Myocyte (in vitro differentiated cells): ENCODE results near the gene NOL6. TPM values are rescaled to one million over a fixed set of nuclear protein-coding genes. Genes with fewer than 3 reads are reported as not detected.
"Not testable (repeated sequence)": the region's sequence is repeated elsewhere in the genome, so short reads cannot be mapped to it uniquely, and the experiment has no call there.

ENCODE experiments used
- DNase-seq: peaks from one replicate; pipeline ENCODE4 v3.0.0-alpha.2; 2012; ENCODE audit warnings: low read depth
- microRNA-seq: library from miRNA; unstranded; fragments of <30 nt; microRNA quantifications from one replicate; pipeline ENCODE4, GENCODE V29; 2016
- total RNA-seq: library from RNA; depleted of rRNA; stranded (reverse); fragments of >200 nt; gene quantifications from 2 replicates; pipeline ENCODE4 v1.2.3, GENCODE V29; 2014

The NOL6 gene
- total RNA-seq, 1 donor from 2014 or later: 33.5 TPM

DNA sequence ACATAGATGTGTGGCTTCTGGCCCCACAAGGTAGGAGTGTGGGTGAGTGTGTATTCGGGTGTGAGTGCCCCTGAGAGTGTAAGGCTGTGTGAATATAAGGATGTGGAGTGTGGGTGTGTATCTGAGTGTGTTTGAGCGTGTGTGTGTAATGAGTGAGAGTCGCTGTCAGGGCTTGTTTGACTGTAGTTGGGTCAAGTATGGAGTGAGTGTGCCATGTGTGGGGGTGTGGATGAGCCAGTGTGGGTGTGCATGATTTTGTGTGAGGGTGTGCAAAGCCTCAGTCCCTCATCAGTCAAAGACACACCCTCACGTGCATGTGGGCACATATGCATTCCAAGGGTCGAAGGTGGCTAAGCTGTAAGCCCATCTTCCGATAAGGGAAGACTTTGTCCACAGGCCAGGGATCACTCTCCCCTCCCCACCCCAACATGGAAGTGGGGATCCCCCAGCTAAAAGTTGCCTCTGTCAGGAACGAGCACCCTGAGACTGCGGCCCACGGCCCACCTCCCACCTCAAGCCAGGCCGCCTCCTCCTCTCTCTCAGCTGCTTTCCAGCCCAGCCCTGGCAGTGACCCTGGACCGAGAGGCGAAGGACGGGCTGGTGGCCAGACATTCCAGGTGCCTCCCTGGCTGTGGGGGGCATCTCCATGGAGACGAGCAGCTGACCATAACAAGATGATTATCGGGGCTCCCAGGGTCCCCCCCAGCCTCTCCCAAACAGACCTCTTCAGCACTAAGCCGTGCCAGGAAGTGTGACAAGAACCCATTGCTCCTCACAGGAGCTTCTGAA, 39.2 kb downstream of the NOL6 start:
- no peak for DNase-seq

GRCh38 chr9:33433871-33434270, 39.9 kb downstream of the NOL6 start:
- no peak for DNase-seq

DNA sequence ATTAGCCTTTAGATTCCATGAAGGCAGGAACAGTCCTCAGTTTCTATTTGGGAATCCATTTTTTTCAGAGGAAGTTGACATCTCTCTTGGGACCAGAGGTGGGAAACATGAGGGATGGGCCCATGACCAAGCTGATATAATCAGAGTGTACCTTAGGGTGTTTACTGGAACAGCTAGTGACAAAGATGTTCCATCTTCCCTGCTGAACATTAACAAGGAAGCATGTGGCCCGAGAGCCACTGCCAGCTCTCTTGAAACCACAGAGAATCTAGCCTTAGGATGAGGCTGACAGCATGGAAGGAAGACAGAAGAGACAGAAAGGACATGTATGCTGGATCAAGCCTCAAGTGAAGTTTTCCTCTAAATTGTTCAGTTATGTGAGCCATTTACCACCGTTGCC, 42.3 kb downstream of the NOL6 start:
- DNase-seq: peak; percentile 41

DNA sequence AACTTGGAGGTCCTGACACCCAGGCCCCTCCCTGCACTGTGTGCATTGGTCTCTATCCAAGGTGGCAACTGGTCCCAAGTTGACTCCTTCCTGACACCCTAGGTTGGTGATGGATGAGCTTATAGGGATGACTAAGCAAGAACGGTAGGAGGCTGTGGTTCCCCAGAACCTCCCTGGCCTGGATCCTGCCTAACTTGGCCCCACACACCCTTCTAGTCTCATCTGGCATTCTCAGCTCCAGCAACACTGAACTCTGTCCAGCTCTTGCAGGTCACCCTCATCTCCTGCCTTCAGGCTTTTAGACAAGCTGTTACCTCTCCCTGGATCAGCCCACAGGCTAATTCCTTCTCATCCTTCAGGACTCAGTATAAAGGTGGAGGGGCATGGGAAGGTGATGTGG, 42.8 kb downstream of the NOL6 start:
- peak; percentile 74 for DNase-seq

GRCh38 chr9:33429256-33429985, 44.3 kb downstream of the NOL6 start:
- DNase-seq: no peak

GRCh38 chr9:33426843-33427293, 46.9 kb downstream of the NOL6 start:
- no peak for DNase-seq

GRCh38 chr9:33425128-33425533, 48.6 kb downstream of the NOL6 start:
- DNase-seq: no peak

DNA sequence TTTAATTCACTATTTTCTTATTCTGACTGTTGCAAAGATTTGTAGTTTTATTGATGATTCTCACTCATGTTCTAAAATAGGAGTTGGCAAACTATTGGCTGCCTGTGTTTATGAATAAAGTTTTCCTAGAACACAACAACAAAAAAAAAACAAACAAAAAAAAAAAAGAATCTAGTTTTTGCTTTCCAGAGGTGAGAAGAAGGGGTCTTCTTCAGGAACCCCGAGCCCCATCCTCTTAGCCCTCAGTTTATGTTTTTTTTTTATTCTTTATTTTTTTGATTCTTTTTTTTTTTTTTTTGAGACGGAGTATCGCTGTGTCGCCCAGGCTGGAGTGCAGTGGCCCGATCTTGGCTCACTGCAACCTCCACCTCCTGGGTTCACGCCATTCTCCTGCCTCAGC, 49.2 kb downstream of the NOL6 start:
- DNase-seq: not testable (repeated sequence)

DNA sequence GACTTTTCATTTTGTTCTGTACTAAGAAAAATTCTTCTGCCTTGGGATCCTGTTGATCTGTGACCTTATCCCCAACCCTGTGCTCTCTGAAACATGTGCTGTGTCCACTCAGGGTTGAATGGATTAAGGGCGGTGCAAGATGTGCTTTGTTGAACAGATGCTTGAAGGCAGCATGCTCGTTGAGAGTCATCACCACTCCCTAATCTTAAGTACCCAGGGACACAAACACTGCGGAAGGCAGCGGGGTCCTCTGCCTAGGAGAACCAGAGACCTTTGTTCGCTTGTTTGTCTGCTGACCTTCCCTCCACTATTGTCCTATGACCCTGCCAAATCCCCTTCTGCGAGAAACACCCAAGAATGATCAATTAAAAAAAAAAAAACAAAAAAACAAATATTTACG, 49.7 kb downstream of the NOL6 start:
- not testable (repeated sequence) for DNase-seq

- DNase-seq: no peak
These were observed 53.9 kb downstream of the NOL6 start for GRCh38 chr9:33419708-33420303.

DNA sequence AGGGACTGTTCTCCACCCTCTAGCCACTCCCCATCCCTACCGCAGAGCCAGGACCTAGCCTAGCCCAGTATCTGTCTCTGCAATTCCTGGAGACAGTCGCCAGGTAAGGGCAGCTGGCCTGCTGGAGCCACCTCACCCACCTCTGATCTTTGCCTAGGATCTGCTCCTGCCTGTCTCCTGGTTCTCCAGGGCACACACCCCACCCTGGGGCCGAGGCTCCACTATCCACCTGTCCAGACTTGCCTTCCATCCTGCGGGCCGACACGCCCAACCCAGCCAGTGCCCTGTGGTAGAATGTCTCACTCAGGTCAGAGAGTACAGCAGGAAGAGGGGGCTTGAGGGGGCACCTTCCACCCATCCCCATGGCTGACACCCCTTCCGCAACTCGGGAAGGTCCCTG, 55.6 kb downstream of the NOL6 start:
- no peak for DNase-seq

GRCh38 chr9:33416996-33417395, 56.7 kb downstream of the NOL6 start:
- DNase-seq: no peak

- peak; percentile 51 for DNase-seq
These were observed 58.2 kb downstream of the NOL6 start for GRCh38 chr9:33415501-33416038.

GRCh38 chr9:33414889-33415500, 58.7 kb downstream of the NOL6 start:
- DNase-seq: no peak

DNA sequence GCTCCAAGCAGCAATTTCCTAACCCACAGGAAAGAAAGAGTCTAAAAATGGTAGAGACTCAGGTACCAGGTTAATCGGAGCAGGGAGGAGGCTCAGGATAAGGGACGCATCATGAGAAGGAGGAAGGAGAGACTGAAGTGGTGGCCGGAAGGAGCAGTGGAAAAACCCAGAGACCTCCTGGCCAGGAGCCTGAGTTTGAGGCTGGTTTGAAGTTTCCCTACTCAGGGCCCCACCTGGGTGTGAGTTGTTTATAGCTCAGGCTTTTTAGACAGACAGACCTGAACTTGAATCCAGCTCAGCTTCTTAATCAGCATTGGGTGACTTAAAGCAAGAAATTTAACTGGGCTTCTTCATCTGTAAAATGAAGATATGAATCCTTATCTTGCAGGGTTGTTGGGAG, 59.5 kb downstream of the NOL6 start:
- no peak for DNase-seq

Small RNA genes lying within 50 kb of the gene (microRNA-seq; reads per million reads assigned to microRNA genes)
- gene MIR6851: not detected

Other genes with a start within 250 kb of the NOL6 start
- not detected in 2 replicates for gene SPINK4, start 233.8 kb downstream of the NOL6 start, total RNA-seq
- 74.6 and 78.7 TPM in 2 replicates for gene BAG1, start 209.2 kb downstream of the NOL6 start, total RNA-seq
- gene CHMP5, start 208.9 kb downstream of the NOL6 start, total RNA-seq: 94.4 and 97.4 TPM in 2 replicates
- 29.8 and 37.0 TPM in 2 replicates for gene NFX1, start 183.4 kb downstream of the NOL6 start, total RNA-seq
- gene AQP7, start 71.4 kb downstream of the NOL6 start, total RNA-seq: 0.10 and 0.48 TPM in 2 replicates
- gene AQP3, start 26.3 kb downstream of the NOL6 start, total RNA-seq: 89.2 and 113 TPM in 2 replicates
- 11.7 and 15.1 TPM in 2 replicates for gene ANKRD18B, start 50.3 kb upstream of the NOL6 start, total RNA-seq